GM19372 (cell line): ENCODE measurements around the gene COPG1.

Source experiments
- ATAC-seq: cut with Tn5 transposase; IDR thresholded peaks from one replicate; pipeline ENCODE4 v1.9.1; 2021; ENCODE audit warnings: mild to moderate bottlenecking, low read depth, moderate library complexity; ENCODE audit not compliant: unreplicated experiment

COPG1 gene

DNA sequence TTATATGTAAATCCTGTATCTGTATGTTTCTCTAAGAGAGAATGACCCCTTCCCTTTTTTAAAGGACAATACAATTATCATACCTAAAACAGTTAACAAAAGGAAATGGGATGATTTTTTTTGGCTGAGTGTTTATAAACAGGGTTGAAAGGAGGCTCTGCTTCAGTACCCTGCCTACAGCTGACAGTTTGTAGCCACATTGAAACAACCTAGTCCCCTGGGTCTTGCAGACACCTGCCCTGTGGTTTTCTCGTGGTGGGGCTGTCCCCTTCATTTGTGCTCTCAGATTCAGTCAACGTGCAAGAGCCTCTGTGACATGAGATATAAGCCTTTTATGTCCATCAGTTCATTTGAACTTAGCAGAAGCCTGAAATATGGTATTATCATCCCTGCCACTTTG is 27.0 kb downstream of the COPG1 start:
- peak; percentile 73 for ATAC-seq

GRCh38 chr3:129277829-129278271 is 28.4 kb downstream of the COPG1 start:
- no peak for ATAC-seq

- ATAC-seq, result peak; percentile 55
Measured at GRCh38 chr3:129278439-129278965, 29.1 kb downstream of the COPG1 start, which contains the start of gene HMCES. Gene HMCES (plus strand): TSS chr3:129278870. CDS start chr3:129279733, 863 bp downstream.

- peak; percentile 1 for ATAC-seq
Measured at GRCh38 chr3:129278966-129279906, 29.8 kb downstream of the COPG1 start.

DNA sequence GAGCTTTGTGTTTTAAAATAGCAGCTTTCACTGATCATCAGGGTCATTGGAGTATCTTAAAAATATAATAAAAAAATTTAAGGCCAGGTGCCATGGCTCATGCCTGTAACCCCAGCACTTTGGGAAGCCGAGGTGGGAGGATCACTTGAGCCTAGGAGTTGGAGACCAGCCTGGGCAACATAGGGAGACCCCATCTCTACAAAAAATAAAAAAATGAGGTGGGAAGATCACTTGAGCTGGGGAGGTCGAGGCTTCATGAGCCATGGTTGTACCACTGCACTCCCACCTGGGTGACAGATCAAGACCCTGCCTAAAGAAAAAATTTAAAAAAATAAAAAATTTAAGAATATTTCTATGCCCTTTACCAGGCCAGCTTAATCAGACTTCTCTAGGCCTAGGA is 30.8 kb downstream of the COPG1 start:
- no peak for ATAC-seq

DNA sequence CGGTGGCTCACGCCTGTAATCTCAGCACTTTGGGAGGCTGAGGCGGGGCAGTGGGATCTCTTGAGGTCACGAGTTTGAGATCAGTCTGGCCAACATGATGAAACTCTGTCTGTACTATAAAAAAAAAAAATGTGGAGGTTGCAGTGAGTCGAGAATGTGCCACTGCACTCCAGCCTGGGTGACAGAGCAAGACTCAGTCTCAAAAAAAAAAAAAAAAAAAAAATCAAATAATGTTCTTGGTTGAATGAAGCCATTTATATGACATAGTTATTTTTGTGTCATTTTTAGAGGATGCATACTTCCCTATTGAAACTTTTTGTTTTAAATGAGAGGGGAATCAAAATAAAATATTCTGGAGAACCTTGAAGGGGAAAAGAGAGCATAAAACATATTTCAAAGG is 32.3 kb downstream of the COPG1 start:
- ATAC-seq, result no peak

GRCh38 chr3:129282727-129283327 is 33.4 kb downstream of the COPG1 start:
- peak; percentile 59 for ATAC-seq

- ATAC-seq, result no peak
Measured at GRCh38 chr3:129286081-129286480, 36.7 kb downstream of the COPG1 start.

GRCh38 chr3:129288446-129288845 is 39.0 kb downstream of the COPG1 start:
- no peak for ATAC-seq

- ATAC-seq, result no peak
Measured at GRCh38 chr3:129289201-129289921, 40.0 kb downstream of the COPG1 start.

DNA sequence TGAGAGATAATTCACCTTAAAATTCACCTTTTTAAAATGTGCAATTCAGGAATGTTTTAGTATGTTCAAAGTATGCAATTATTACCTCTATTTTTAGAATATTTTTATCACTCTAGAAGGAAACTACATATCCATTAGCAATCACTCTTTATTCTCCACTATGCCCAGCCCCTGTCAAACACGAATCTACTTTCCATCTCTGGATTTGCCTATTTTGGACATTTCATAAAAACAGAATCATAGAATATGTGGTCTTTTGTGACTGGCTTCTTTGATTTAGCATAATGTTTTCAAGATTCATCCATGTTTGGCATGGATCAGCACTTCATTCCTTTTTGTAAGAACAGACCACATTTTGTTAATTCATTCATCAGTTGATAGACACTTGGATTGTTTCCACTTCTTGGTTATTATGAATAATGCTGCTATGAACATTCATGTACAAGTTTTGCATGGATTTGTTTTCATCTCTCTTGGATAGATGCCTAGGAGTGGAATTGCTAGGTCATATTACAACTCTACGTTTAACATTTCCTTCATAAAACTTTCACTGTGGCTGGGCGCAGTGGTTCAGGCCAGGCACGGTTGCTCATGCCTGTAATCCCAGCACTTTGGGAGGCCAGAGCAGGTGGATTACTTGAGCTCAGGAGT is 42.0 kb downstream of the COPG1 start:
- no peak for ATAC-seq

- no peak for ATAC-seq
Measured at GRCh38 chr3:129295286-129295685, 45.9 kb downstream of the COPG1 start.

GRCh38 chr3:129304146-129304961 is 54.9 kb downstream of the COPG1 start:
- no peak for ATAC-seq

DNA sequence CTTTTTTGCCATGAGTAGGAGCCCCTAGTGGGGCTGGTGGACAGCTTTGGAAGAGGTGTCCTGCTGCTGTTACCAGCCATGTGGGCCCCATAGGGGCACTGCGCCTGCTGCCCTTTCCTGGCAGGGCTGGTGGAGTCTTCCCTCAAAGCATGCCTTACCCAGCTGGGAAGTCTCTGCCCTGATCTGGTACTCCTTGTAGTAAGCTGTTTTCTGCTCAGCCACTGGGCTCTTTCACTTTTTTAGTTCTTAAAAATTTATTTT is 55.5 kb downstream of the COPG1 start:
- no peak for ATAC-seq

GRCh38 chr3:129305592-129306091 is 56.2 kb downstream of the COPG1 start:
- no peak for ATAC-seq

- no peak for ATAC-seq
Measured at GRCh38 chr3:129308636-129309035, 59.2 kb downstream of the COPG1 start.

- ATAC-seq, result no peak
Measured at GRCh38 chr3:129310111-129311011, 61.0 kb downstream of the COPG1 start.

DNA sequence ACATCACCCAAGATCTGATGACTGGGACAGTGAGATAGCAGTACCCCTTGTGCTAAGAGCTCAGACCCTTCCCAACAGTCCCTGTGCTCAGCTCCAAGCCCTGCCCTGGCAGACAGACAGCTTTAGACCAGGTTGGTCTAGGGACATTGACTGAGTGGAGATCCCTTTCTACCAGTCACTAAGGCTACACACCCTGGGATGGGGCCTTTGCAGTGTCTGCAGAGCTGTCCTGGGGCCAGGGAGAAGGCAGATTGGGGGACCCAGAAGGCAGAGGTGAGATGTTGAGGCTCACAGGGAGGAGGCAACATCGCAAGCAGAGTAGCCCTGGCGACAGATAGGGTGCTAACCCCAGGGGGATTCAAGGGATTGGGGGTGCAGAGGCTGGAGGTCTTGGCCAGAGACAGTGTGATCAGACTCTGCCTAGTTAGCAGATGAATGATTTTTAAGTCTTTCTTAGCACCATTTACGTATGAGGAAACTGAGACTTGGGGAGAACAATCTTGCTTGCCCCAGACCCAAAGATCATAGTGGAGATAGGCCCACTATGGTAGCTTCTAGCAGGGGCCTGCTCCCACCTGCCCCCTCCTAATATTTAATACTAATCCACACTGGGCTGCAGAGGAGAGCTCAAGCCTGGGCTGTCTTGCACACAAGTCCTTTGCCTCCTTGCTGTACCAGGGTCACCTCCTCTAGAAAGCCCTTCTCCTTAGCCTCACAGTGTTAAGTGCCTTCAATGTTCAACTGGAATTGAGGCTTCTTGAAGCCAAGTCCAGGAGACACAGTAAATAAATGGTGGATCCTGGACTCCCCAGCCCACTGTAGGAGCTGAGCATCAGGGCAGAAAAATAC is 61.9 kb downstream of the COPG1 start:
- no peak for ATAC-seq
